Measurements from ENCODE around the gene RNF149.

RNF149 gene

GRCh38 chr2:101281482-101281881 lies 27.0 kb downstream of the RNF149 start:
- no peak overlapping the region for H3K27ac ChIP-seq (replicated peaks)
- DNase-seq (ENCODE audit: low read depth in 1 of 2, low spot score in 1 of 2) = no peak
- no peaks in the 10 kb centered on the region for H3K27me3 ChIP-seq (ENCODE audit: insufficient read depth, poor library complexity, severe bottlenecking)
- TF ChIP-seq CTCF (IDR thresholded peaks at IDR 0.05; ENCODE audit: insufficient read depth, low read length) = no peak
- no peak for TF ChIP-seq REST (IDR thresholded peaks at IDR 0.05; ENCODE audit: insufficient replicate concordance, low read depth)
- TF ChIP-seq SPI1 (IDR thresholded peaks at IDR 0.05; ENCODE audit: borderline replicate concordance, low read depth) = no peak
- TF ChIP-seq GABPA (IDR thresholded peaks at IDR 0.05; ENCODE audit: low read depth) = no peak
- no peak for TF ChIP-seq POLR2AphosphoS5 (IDR thresholded peaks at IDR 0.05; ENCODE audit: low read depth)
- no peak overlapping the region for H3K4me3 ChIP-seq (replicated peaks; ENCODE audit: insufficient read depth, low read length)

- Histone ChIP-seq H3K27ac (replicated peaks) (no peak overlapping the region), H3K4me3 (replicated peaks; ENCODE audit: insufficient read depth, low read length) (no peak overlapping the region), H3K27me3 (ENCODE audit: insufficient read depth, poor library complexity, severe bottlenecking) (no peaks in the 10 kb centered on the region)
- no peak for DNase-seq (ENCODE audit: low read depth in 1 of 2, low spot score in 1 of 2)
- TF ChIP-seq GABPA (IDR thresholded peaks at IDR 0.05; ENCODE audit: low read depth) = no peak
- no peak for TF ChIP-seq CTCF (IDR thresholded peaks at IDR 0.05; ENCODE audit: insufficient read depth, low read length)
Measured at GRCh38 chr2:101278925-101279324, 29.6 kb downstream of the RNF149 start.

GRCh38 chr2:101277111-101277510 lies 31.4 kb downstream of the RNF149 start:
- no peak overlapping the region for H3K4me3 ChIP-seq (replicated peaks; ENCODE audit: insufficient read depth, low read length)
- no peaks in the 10 kb centered on the region for H3K27me3 ChIP-seq (ENCODE audit: insufficient read depth, poor library complexity, severe bottlenecking)
- no peak for TF ChIP-seq POLR2AphosphoS5 (IDR thresholded peaks at IDR 0.05; ENCODE audit: low read depth)
- no peak for TF ChIP-seq SPI1 (IDR thresholded peaks at IDR 0.05; ENCODE audit: borderline replicate concordance, low read depth)
- TF ChIP-seq CTCF (IDR thresholded peaks at IDR 0.05; ENCODE audit: insufficient read depth, low read length) = no peak
- TF ChIP-seq REST (IDR thresholded peaks at IDR 0.05; ENCODE audit: insufficient replicate concordance, low read depth) = no peak
- TF ChIP-seq GABPA (IDR thresholded peaks at IDR 0.05; ENCODE audit: low read depth) = no peak
- no peak for DNase-seq (ENCODE audit: low read depth in 1 of 2, low spot score in 1 of 2)
- H3K27ac ChIP-seq (replicated peaks) = no peak overlapping the region

- no peak overlapping the region for H3K27ac ChIP-seq (replicated peaks)
- DNase-seq (ENCODE audit: low read depth in 1 of 2, low spot score in 1 of 2) = no peak
- TF ChIP-seq CTCF (IDR thresholded peaks at IDR 0.05; ENCODE audit: insufficient read depth, low read length) = no peak
- no peak for TF ChIP-seq SPI1 (IDR thresholded peaks at IDR 0.05; ENCODE audit: borderline replicate concordance, low read depth)
- no peak for TF ChIP-seq GABPA (IDR thresholded peaks at IDR 0.05; ENCODE audit: low read depth)
- no peak for TF ChIP-seq POLR2AphosphoS5 (IDR thresholded peaks at IDR 0.05; ENCODE audit: low read depth)
- no peak for TF ChIP-seq REST (IDR thresholded peaks at IDR 0.05; ENCODE audit: insufficient replicate concordance, low read depth)
- H3K27me3 ChIP-seq (ENCODE audit: insufficient read depth, poor library complexity, severe bottlenecking) = no peaks in the 10 kb centered on the region
- H3K4me3 ChIP-seq (replicated peaks; ENCODE audit: insufficient read depth, low read length) = no peak overlapping the region
Measured at GRCh38 chr2:101274142-101274541, 34.4 kb downstream of the RNF149 start.
